GM21423 (cell line): ENCODE data around the gene BTG4.

Source experiments
- ATAC-seq: cut with Tn5 transposase; IDR thresholded peaks from one replicate; pipeline ENCODE4 v1.9.1; 2021; ENCODE audit warnings: mild to moderate bottlenecking, moderate library complexity; ENCODE audit not compliant: unreplicated experiment

Gene BTG4

DNA sequence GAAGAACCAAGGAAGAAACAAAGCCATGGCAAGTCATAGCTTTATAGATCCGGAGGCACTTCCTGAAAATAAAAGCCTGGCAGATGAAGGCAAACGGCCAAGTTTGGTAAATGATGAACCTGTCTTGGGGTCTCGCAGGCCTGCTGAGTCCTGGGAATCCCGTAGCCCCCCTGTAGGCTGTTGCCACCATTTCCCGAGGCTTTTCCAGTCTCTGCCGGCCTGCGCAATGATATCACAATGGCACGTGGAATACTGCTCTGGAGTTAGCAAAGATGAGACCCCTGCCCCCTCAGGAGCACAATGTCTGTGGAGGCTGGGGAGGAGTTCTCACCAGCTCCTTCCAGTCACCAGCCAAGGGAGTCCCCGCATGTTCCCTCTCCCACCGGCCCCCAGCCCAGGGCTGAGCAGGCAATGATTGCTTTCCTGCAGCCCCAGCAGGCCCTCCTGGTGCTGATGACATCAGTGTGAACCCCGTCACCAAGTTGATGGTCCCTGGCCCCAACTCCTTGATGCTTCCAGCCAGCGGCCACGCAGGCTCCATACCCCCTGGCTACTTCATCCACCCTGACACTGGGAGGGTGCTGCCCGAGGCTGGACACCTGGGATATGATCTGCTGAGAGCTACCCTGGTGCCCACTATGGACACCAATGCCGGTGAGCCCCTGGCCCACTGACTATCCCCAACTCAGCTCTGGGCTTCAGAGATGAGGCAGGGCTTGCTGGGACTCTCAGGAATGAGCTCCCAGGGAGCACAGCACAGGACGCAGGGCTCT lies 55.9 kb downstream of the BTG4 start:
- ATAC-seq, result no peak

DNA sequence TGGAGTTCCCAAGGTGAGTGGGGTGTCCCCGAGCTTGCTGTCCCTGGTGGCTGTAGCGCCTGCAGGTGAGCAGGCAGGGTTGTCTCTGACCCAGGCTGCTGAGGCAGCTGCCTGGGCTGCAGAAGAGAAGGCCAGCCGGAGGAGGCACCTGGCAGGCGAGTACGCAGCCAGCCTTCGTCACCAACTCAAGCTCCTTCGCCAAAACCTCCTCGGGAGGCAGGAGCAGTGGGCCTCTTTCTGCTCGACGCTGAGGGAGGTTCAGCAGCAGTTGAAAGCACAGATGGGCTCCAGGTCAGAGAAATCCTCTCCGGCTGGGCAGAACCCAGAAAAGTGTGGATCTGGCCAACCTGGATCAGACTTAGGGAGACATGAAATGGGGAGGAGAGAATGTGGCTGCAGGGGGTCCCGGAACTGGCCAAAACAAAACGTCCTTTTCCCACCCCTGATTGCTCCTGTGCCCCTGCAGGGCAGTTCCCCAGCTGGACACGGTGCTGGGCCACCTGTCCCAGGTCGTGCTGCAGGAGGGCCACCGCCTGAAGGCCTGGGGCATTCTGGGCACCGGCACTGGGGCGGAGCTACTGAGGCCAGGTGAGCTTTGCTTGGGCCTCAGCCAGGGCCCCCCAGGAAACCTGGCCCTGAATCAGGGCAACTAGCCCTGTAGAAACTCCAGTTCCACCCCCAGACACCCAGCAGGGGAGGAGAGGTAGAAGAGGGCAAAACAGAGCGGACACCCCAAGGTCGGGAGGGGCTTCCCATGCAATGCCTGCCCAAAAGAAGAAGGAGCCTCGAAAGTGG lies 56.7 kb downstream of the BTG4 start:
- ATAC-seq, result no peak

DNA sequence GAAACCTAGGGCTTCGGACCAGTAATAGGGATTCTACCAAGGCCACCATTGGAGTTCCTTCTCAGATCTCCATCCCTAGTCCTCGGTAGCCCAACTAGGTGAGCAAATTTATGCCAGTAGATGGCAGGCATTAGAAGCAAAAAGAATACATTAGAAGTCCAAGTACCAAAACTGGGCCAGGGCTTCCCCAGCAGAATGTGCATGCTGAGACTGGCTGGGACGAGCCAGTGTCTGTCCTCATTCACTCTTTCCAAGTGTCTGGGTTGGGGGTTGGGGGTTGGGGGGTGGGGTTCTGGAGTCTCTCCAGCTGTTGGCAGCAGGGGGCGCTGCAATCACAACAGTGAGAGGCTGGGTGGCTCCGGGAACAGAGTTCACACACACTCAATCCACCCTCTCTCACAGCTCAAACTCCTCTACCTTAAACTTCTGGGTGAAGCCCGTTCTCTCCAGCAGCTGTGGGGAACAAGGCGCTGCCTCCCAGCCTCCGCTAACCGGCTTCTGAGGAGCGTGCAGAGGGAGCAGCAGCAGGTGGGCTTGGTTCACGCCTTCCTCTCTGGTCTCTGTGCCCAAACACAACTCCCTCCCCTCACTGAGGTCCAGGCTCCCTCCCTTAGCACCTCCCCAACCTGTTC lies 57.5 kb downstream of the BTG4 start:
- ATAC-seq, result no peak

GRCh38 chr11:111452817-111453552 lies 59.2 kb downstream of the BTG4 start:
- ATAC-seq, result no peak

DNA sequence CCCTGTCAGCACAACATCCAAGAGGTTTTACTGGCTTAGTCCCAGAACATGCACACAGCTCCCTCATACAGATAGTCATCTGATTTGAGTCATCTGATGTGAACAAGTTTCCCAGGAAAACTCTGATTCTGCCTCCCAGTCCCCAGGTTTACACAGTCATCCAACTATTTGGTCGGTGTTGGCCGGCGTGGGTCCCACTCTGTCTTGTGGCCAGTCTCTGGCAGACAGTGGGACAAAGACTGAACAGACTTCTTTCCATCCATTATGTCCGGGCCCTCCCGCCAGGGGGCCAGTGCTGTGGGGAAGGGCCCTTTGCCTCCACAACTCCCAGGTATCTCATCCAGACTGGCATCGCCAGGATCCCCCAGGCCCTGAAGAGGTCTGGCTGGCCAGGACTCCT lies 60.0 kb downstream of the BTG4 start:
- no peak for ATAC-seq

GRCh38 chr11:111450480-111451320 lies 61.5 kb downstream of the BTG4 start:
- ATAC-seq, result peak; percentile 78

DNA sequence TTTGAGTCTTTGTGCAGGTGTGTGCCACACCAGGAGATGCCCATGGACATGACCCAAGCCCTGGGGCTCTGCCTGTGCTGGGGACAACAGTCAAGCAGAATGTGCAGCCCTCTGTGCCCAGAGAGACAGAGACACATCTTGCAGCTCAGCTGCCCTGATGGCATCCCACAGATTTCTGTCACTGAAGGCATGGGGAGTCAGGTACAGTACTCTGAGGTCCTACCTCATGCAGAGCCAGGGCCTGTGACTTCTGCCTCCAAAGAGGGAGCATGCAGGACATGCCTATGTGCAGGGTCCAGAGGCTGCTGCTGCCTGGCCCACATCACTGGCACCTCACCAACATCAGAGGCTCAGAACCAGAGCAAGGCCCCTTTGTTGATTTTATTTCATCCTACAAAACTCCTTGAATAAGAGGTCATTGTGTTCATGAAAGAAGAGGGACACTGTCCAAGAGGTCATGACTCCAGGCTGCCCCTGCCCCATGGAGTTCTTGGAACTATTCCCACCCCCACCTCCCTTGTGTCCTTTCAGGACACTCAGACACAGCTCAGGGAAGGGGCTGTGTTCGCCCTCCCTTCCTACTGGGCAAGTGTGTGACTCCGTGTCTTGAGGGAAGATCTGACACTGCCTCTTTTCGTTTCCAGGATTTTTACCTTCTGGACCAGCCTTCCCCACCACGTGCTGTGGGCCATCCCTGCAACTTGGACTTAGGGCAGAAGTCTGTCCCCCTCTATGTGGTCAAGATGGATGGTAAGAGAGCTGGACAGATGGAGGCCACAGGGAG lies 62.3 kb downstream of the BTG4 start:
- no peak for ATAC-seq

GRCh38 chr11:111448831-111449557 lies 63.2 kb downstream of the BTG4 start:
- no peak for ATAC-seq

DNA sequence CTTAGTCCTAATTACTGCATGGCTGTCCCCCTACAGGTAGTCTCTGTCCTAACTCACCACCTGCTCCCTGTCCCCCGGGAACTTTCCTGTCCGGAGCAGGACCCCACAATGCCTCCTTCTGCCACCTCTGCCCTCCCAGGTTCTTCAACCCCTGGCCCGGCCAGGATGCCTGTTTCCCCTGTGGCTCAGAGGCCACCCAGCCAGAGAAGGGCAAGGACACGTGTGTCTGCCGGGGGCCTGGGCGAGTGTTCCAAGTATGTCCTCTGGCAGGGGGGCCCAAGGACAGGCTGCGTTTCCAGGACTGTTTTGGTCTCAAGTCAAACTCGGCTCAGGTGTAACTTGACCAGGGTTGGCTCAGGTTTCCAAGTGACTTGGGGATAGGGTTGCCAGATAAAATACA lies 63.8 kb downstream of the BTG4 start:
- no peak for ATAC-seq

DNA sequence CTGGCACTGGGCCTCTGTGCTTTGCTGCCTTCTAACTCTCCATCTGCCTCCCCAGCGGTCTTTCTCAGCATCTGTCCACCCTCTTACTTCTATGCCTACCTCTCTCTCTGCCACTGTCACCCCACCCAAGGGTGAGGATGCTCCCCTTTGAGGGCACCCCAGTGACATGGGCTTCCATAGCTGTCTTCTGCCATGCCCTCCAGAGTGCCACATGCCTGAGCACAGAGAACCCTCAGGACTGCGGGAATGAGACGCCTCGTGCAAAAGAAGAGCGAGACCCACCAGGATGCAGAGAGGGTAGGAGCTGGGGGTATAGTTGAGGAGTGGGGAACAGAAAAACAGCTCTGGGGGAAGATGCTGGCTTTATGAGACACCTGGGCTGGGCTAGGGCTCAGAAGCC lies 64.3 kb downstream of the BTG4 start:
- no peak for ATAC-seq

GRCh38 chr11:111447112-111447471 lies 65.1 kb downstream of the BTG4 start:
- no peak for ATAC-seq

GRCh38 chr11:111446404-111447111 lies 65.6 kb downstream of the BTG4 start:
- peak; percentile 83 for ATAC-seq

- no peak for ATAC-seq
Measured at GRCh38 chr11:111445586-111445985, 66.6 kb downstream of the BTG4 start.
